H1 (cell line): Measurements from ENCODE around the gene OGDH. TPM values are rescaled to one million over a fixed set of nuclear protein-coding genes. Genes with fewer than 3 reads are reported as not detected.

Source experiments
- ASH2L ChIP-seq: fragments of 200-600, 300-600 bp; sonication (generic); IDR thresholded peaks from one replicate; pipeline ENCODE4 v1.7.1; 2017; ENCODE audit warnings: low read length
- EGR1 ChIP-seq: IDR thresholded peaks from 2 replicates; pipeline ENCODE4 v1.6.1; 2011; ENCODE audit warnings: low read depth, low read length, borderline replicate concordance
- HDAC6 ChIP-seq: IDR thresholded peaks from one replicate; pipeline ENCODE4 v1.7.1; 2012; ENCODE audit warnings: low read depth, mild to moderate bottlenecking, inconsistent platforms, low read length, moderate library complexity
- KDM4A ChIP-seq: IDR thresholded peaks from one replicate; pipeline ENCODE4 v1.7.1; 2012; ENCODE audit warnings: low read depth, mild to moderate bottlenecking, moderate library complexity, low read length, inconsistent platforms; ENCODE audit not compliant: severe bottlenecking
- RNF2 ChIP-seq: fragments of 200-900, 300-1000 bp; sonication (generic); IDR thresholded peaks from 2 replicates; pipeline ENCODE4 v1.7.1; 2016; ENCODE audit warnings: borderline replicate concordance, low read depth, mild to moderate bottlenecking, antibody characterized with exemption, low read length; ENCODE audit not compliant: poor library complexity, severe bottlenecking; ENCODE audit errors: missing control alignments
- YY1 ChIP-seq: IDR thresholded peaks from 2 replicates; pipeline ENCODE4 v1.6.1; 2011; ENCODE audit warnings: low read depth, mild to moderate bottlenecking, low read length
- polyA plus RNA-seq, 7 experiments: library from polyadenylated mRNA; depleted of rRNA in 3 of 7; stranded (reverse) in 5 of 7; unstranded in 2 of 7; fragments of >200 nt in 5 of 7; fragments of 200-250 nt in 2 of 7; gene quantifications; 1 replicate in 5 of 7; 2 replicates in 1 of 7; 4 replicates in 1 of 7; pipeline versions ENCODE4 v1.2.1 to v1.2.3, GENCODE V29; 2011 to 2013; ENCODE audit warnings: missing spikeins in 2 of 7, mixed read lengths in 2 of 7
- total RNA-seq: library from RNA; stranded (reverse); fragmentation: NEBNext Ultra II Directional; extraction: Animal tissue kit (Norgen Biotek cat#: 25700); gene quantifications from 2 replicates; pipeline ENCODE4 v1.2.1, GENCODE V29; 2021
- TF ChIP-seq, protein P1 (sequence below): IDR thresholded peaks from 2 replicates; pipeline ENCODE4 v1.6.1; 2012; ENCODE audit warnings: low read length, inconsistent platforms
- TF ChIP-seq, protein P2 (sequence below): fragments of 300-600 bp; sonication (generic); IDR thresholded peaks from 2 replicates; pipeline ENCODE4 v1.7.1; 2012; ENCODE audit warnings: low read length, moderate library complexity, mild to moderate bottlenecking, inconsistent platforms; ENCODE audit not compliant: insufficient replicate concordance

Gene OGDH
- total and polyA plus RNA-seq, 2 of the 8 experiments (the other 6 are each of a cell fraction or from before 2014, with no cell fraction given): 71.6 to 91.6 TPM

DNA sequence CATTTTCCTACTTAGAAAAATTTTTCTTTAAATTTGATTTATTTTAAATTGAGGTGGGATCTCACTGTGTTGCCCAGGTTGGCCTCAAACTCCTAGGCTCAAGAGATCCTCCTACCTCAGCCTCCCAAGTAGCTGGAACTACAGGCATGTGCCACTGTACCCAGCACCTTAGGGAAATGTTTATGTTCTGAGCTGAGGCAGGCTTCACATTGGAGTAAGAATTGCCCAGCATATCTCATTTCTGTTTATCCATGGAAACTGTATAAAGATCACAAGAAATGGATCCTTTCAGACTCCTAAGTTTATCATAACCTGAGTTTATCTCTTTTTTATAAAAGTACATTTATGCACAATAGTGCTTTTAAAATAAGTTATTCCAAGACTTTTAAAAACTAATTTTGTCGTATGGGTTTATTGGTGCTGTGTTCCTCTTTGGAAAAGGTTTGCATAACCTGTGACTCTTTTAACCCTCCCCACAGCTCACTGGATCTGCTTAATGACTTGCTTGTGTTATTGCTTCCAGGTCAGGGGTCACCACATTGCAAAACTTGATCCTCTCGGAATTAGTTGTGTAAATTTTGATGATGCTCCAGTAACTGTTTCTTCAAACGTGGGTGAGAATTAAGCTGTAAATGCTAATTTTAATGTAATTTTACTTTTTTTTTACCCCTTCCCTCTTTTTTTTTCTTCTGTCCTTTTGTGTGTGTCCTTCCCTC, 40.7 kb downstream of the OGDH start (continued):
- TF ChIP-seq, protein P1, sequence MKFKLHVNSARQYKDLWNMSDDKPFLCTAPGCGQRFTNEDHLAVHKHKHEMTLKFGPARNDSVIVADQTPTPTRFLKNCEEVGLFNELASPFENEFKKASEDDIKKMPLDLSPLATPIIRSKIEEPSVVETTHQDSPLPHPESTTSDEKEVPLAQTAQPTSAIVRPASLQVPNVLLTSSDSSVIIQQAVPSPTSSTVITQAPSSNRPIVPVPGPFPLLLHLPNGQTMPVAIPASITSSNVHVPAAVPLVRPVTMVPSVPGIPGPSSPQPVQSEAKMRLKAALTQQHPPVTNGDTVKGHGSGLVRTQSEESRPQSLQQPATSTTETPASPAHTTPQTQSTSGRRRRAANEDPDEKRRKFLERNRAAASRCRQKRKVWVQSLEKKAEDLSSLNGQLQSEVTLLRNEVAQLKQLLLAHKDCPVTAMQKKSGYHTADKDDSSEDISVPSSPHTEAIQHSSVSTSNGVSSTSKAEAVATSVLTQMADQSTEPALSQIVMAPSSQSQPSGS: no peak
- TF ChIP-seq HDAC6 (no peak), EGR1 (no peak), KDM4A (no peak), ASH2L (no peak), RNF2 (no peak), YY1 (no peak)
- TF ChIP-seq, protein P2, sequence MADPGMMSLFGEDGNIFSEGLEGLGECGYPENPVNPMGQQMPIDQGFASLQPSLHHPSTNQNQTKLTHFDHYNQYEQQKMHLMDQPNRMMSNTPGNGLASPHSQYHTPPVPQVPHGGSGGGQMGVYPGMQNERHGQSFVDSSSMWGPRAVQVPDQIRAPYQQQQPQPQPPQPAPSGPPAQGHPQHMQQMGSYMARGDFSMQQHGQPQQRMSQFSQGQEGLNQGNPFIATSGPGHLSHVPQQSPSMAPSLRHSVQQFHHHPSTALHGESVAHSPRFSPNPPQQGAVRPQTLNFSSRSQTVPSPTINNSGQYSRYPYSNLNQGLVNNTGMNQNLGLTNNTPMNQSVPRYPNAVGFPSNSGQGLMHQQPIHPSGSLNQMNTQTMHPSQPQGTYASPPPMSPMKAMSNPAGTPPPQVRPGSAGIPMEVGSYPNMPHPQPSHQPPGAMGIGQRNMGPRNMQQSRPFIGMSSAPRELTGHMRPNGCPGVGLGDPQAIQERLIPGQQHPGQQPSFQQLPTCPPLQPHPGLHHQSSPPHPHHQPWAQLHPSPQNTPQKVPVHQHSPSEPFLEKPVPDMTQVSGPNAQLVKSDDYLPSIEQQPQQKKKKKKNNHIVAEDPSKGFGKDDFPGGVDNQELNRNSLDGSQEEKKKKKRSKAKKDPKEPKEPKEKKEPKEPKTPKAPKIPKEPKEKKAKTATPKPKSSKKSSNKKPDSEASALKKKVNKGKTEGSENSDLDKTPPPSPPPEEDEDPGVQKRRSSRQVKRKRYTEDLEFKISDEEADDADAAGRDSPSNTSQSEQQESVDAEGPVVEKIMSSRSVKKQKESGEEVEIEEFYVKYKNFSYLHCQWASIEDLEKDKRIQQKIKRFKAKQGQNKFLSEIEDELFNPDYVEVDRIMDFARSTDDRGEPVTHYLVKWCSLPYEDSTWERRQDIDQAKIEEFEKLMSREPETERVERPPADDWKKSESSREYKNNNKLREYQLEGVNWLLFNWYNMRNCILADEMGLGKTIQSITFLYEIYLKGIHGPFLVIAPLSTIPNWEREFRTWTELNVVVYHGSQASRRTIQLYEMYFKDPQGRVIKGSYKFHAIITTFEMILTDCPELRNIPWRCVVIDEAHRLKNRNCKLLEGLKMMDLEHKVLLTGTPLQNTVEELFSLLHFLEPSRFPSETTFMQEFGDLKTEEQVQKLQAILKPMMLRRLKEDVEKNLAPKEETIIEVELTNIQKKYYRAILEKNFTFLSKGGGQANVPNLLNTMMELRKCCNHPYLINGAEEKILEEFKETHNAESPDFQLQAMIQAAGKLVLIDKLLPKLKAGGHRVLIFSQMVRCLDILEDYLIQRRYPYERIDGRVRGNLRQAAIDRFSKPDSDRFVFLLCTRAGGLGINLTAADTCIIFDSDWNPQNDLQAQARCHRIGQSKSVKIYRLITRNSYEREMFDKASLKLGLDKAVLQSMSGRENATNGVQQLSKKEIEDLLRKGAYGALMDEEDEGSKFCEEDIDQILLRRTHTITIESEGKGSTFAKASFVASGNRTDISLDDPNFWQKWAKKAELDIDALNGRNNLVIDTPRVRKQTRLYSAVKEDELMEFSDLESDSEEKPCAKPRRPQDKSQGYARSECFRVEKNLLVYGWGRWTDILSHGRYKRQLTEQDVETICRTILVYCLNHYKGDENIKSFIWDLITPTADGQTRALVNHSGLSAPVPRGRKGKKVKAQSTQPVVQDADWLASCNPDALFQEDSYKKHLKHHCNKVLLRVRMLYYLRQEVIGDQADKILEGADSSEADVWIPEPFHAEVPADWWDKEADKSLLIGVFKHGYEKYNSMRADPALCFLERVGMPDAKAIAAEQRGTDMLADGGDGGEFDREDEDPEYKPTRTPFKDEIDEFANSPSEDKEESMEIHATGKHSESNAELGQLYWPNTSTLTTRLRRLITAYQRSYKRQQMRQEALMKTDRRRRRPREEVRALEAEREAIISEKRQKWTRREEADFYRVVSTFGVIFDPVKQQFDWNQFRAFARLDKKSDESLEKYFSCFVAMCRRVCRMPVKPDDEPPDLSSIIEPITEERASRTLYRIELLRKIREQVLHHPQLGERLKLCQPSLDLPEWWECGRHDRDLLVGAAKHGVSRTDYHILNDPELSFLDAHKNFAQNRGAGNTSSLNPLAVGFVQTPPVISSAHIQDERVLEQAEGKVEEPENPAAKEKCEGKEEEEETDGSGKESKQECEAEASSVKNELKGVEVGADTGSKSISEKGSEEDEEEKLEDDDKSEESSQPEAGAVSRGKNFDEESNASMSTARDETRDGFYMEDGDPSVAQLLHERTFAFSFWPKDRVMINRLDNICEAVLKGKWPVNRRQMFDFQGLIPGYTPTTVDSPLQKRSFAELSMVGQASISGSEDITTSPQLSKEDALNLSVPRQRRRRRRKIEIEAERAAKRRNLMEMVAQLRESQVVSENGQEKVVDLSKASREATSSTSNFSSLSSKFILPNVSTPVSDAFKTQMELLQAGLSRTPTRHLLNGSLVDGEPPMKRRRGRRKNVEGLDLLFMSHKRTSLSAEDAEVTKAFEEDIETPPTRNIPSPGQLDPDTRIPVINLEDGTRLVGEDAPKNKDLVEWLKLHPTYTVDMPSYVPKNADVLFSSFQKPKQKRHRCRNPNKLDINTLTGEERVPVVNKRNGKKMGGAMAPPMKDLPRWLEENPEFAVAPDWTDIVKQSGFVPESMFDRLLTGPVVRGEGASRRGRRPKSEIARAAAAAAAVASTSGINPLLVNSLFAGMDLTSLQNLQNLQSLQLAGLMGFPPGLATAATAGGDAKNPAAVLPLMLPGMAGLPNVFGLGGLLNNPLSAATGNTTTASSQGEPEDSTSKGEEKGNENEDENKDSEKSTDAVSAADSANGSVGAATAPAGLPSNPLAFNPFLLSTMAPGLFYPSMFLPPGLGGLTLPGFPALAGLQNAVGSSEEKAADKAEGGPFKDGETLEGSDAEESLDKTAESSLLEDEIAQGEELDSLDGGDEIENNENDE: no peak
